MM.1S (cell line): Measurements from ENCODE around the gene TMEM134.
A peak's percentile ranks its signal among the peaks of the same experiment; 100 is the strongest.
"Not testable (repeated sequence)": the region's sequence is repeated elsewhere in the genome, so short reads cannot be mapped to it uniquely, and the experiment has no call there.

Experiments used
- DNase-seq: peaks from one replicate; pipeline ENCODE4 v3.0.0-alpha.2; 2015
- H2AFZ ChIP-seq: fragments of 300-600 bp; sonication (generic); 2 replicates; pipeline ENCODE4 v1.6.0; 2016; ENCODE audit warnings: antibody characterized with exemption, low read length
- H3F3A ChIP-seq: fragments of 300-600 bp; sonication (generic); 2 replicates; pipeline ENCODE4 v1.6.1; 2016; ENCODE audit warnings: mild to moderate bottlenecking, antibody characterized with exemption, low read length, moderate library complexity, mixed read lengths; ENCODE audit not compliant: insufficient read depth
- H3K27ac ChIP-seq: fragments of 300-600 bp; sonication (generic); 2 replicates; pipeline ENCODE4 v1.5.1; 2016; ENCODE audit warnings: mild to moderate bottlenecking, low read length
- H3K27me3 ChIP-seq: fragments of 300-600 bp; sonication (generic); replicated peaks from 2 replicates; pipeline ENCODE4 v1.6.0; 2016; ENCODE audit warnings: low read length; ENCODE audit not compliant: insufficient read depth
- H3K36me3 ChIP-seq: fragments of 300-600 bp; sonication (generic); replicated peaks from 2 replicates; pipeline ENCODE4 v1.6.1; 2016; ENCODE audit warnings: mild to moderate bottlenecking, low read length, mixed read lengths; ENCODE audit not compliant: insufficient read depth
- H3K4me1 ChIP-seq: fragments of 300-600 bp; sonication (generic); 2 replicates; pipeline ENCODE4 v1.6.1; 2016; ENCODE audit warnings: low read length, mixed read lengths
- H3K4me2 ChIP-seq: fragments of 300-600 bp; sonication (generic); 2 replicates; pipeline ENCODE4 v1.6.0; 2016; ENCODE audit warnings: low read depth, low read length
- H3K4me3 ChIP-seq: fragments of 300-600 bp; sonication (generic); 2 replicates; pipeline ENCODE4 v1.5.1; 2016; ENCODE audit warnings: low read length, mixed read lengths
- H3K79me2 ChIP-seq: fragments of 300-600 bp; sonication (generic); 2 replicates; pipeline ENCODE4 v1.6.1; 2016; ENCODE audit warnings: mixed run types, low read length, mixed read lengths
- H3K9ac ChIP-seq: fragments of 300-600 bp; sonication (generic); 2 replicates; pipeline ENCODE4 v1.6.1; 2016; ENCODE audit warnings: low read length, mixed read lengths
- H3K9me2 ChIP-seq: fragments of 300-600 bp; sonication (generic); replicated peaks from 2 replicates; pipeline ENCODE4 v1.6.1; 2016; ENCODE audit warnings: mild to moderate bottlenecking, low read length, mixed read lengths; ENCODE audit not compliant: insufficient read depth
- H3K9me3 ChIP-seq: fragments of 300-600 bp; sonication (generic); replicated peaks from 2 replicates; pipeline ENCODE4 v1.6.1; 2016; ENCODE audit warnings: mild to moderate bottlenecking, low read length, mixed read lengths; ENCODE audit not compliant: insufficient read depth
- H4K20me1 ChIP-seq: fragments of 300-600 bp; sonication (generic); 2 replicates; pipeline ENCODE4 v1.6.1; 2016; ENCODE audit warnings: mild to moderate bottlenecking, low read length, moderate library complexity, mixed read lengths; ENCODE audit not compliant: insufficient read depth
- CTCF ChIP-seq: fragments of 300-600 bp; sonication (generic); IDR thresholded peaks from 2 replicates; pipeline ENCODE4 v1.5.1; 2016; ENCODE audit warnings: antibody characterized with exemption, low read length, mixed read lengths
- EZH2 ChIP-seq: fragments of 300-600 bp; sonication (generic); optimal IDR thresholded peaks from 2 replicates; pipeline ENCODE3; 2017; ENCODE audit warnings: low read depth, mild to moderate bottlenecking, antibody characterized with exemption, low read length, mixed read lengths
- EZH2phosphoT487 ChIP-seq: fragments of 300-600 bp; sonication (generic); IDR thresholded peaks from 2 replicates; pipeline ENCODE4 v1.6.1; 2018; ENCODE audit warnings: antibody characterized with exemption, low read length

The TMEM134 gene

GRCh38 chr11:67428052-67429001 lies 40.7 kb downstream of the TMEM134 start, which contains the start of gene RPS6KB2:
TSS of gene RPS6KB2 (plus strand) at chr11:67428494. CDS start at chr11:67428546, 52 bp downstream.
- H3K9ac ChIP-seq, result peak within 1 kb of the TSS; percentile 90
- peak within 1 kb of the TSS; percentile 68 for H3K27ac ChIP-seq
- peak within 1 kb of the TSS; percentile 69 for H2AFZ ChIP-seq
- peak; percentile 97 for DNase-seq
- H4K20me1 ChIP-seq, result no peaks in the 10 kb centered on the region
- H3F3A ChIP-seq, result peaks cover 4% of the 10 kb centered on the region; the same call in 1 of the 2 replicates
- no peaks in the 10 kb centered on the region for H3K9me3 ChIP-seq
- no peaks in the 10 kb centered on the region; the same call in 1 of the 2 replicates for H3K36me3 ChIP-seq
- TF ChIP-seq EZH2phosphoT487 (no peak), CTCF (no peak), EZH2 (no peak)
- no peaks in the 10 kb centered on the region for H3K27me3 ChIP-seq
- H3K4me2 ChIP-seq, result peak within 1 kb of the TSS; percentile 82
- H3K79me2 ChIP-seq, result peaks cover 33% of the 10 kb centered on the region
- H3K4me1 ChIP-seq, result peaks cover 4% of the 10 kb centered on the region
- peak within 1 kb of the TSS; percentile 98 for H3K4me3 ChIP-seq
- no peaks in the 10 kb centered on the region for H3K9me2 ChIP-seq

GRCh38 chr11:67427364-67427859 lies 41.6 kb downstream of the TMEM134 start:
- Histone ChIP-seq H3K4me3 (peak overlapping the region; percentile 98), H3K9ac (peak overlapping the region; percentile 90), H3K27ac (peak overlapping the region; percentile 68), H2AFZ (peak overlapping the region; percentile 69), H3K4me2 (peak overlapping the region; percentile 82), H3K79me2 (peaks cover 33% of the 10 kb centered on the region)
- DNase-seq, result peak; percentile 13
- H3K9me3 ChIP-seq, H3F3A ChIP-seq, H3K27me3 ChIP-seq, H3K4me1 ChIP-seq, H3K36me3 ChIP-seq, H4K20me1 ChIP-seq, H3K9me2 ChIP-seq: not testable (repeated sequence)

GRCh38 chr11:67423891-67424613 lies 45.0 kb downstream of the TMEM134 start:
- Histone ChIP-seq H3K27me3 (no peaks in the 10 kb centered on the region), H3K4me2 (no peak overlapping the region), H3K4me3 (no peak overlapping the region), H3K9ac (no peak overlapping the region), H3F3A (peaks cover 4% of the 10 kb centered on the region; the same call in 1 of the 2 replicates), H4K20me1 (no peaks in the 10 kb centered on the region), H3K4me1 (peaks cover 10% of the 10 kb centered on the region; the same call in 1 of the 2 replicates), H3K9me2 (no peaks in the 10 kb centered on the region), H3K27ac (no peak overlapping the region), H3K9me3 (no peaks in the 10 kb centered on the region), H2AFZ (no peak overlapping the region), H3K79me2 (peaks cover 7% of the 10 kb centered on the region), H3K36me3 (no peaks in the 10 kb centered on the region)
- no peak for DNase-seq
- TF ChIP-seq EZH2 (no peak), CTCF (no peak), EZH2phosphoT487 (no peak)
